Measurements from ENCODE around the gene BABAM2.

DNA sequence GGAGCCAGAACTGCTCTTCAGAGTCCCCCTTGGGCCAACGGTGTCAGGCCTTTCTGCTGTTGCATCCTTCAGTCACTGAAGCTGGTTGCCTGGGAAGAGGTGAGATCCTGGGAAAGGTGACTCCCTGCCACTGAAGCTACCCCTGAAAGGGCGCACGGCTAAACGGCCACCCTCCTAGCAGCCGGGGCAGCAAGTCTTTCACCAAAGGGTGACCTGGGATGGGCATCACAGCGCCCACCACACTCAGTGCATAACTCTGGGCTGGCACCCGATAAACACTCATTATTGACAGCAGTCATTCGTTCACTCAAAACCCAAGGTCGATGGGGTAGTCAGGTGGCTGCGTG is 475.6 kb downstream of the BABAM2 start:
- TF ChIP-seq, protein P1, sequence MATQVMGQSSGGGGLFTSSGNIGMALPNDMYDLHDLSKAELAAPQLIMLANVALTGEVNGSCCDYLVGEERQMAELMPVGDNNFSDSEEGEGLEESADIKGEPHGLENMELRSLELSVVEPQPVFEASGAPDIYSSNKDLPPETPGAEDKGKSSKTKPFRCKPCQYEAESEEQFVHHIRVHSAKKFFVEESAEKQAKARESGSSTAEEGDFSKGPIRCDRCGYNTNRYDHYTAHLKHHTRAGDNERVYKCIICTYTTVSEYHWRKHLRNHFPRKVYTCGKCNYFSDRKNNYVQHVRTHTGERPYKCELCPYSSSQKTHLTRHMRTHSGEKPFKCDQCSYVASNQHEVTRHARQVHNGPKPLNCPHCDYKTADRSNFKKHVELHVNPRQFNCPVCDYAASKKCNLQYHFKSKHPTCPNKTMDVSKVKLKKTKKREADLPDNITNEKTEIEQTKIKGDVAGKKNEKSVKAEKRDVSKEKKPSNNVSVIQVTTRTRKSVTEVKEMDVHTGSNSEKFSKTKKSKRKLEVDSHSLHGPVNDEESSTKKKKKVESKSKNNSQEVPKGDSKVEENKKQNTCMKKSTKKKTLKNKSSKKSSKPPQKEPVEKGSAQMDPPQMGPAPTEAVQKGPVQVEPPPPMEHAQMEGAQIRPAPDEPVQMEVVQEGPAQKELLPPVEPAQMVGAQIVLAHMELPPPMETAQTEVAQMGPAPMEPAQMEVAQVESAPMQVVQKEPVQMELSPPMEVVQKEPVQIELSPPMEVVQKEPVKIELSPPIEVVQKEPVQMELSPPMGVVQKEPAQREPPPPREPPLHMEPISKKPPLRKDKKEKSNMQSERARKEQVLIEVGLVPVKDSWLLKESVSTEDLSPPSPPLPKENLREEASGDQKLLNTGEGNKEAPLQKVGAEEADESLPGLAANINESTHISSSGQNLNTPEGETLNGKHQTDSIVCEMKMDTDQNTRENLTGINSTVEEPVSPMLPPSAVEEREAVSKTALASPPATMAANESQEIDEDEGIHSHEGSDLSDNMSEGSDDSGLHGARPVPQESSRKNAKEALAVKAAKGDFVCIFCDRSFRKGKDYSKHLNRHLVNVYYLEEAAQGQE (IDR thresholded peaks at IDR 0.05; ENCODE audit: unreplicated experiment) = no peak
- TF ChIP-seq, protein P2, sequence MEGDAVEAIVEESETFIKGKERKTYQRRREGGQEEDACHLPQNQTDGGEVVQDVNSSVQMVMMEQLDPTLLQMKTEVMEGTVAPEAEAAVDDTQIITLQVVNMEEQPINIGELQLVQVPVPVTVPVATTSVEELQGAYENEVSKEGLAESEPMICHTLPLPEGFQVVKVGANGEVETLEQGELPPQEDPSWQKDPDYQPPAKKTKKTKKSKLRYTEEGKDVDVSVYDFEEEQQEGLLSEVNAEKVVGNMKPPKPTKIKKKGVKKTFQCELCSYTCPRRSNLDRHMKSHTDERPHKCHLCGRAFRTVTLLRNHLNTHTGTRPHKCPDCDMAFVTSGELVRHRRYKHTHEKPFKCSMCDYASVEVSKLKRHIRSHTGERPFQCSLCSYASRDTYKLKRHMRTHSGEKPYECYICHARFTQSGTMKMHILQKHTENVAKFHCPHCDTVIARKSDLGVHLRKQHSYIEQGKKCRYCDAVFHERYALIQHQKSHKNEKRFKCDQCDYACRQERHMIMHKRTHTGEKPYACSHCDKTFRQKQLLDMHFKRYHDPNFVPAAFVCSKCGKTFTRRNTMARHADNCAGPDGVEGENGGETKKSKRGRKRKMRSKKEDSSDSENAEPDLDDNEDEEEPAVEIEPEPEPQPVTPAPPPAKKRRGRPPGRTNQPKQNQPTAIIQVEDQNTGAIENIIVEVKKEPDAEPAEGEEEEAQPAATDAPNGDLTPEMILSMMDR (conservative IDR thresholded peaks at IDR 0.05; ENCODE audit: low read depth in 2 of 2) = no peak
- no peak for TF ChIP-seq CREB1 (CRISPR knock-in tag; IDR thresholded peaks at IDR 0.05; ENCODE audit: low read depth)
- TF ChIP-seq EZH2phosphoT487 (IDR thresholded peaks at IDR 0.05; ENCODE audit: unreplicated experiment) = no peak
- no peak for TF ChIP-seq POLR2AphosphoS5 (IDR thresholded peaks at IDR 0.05; ENCODE audit: low read depth)
- TF ChIP-seq NANOG (IDR thresholded peaks at IDR 0.05; ENCODE audit: borderline replicate concordance) = no peak
